Epithelial cell of esophagus (primary cell): ENCODE results near the gene FAM210A.

ENCODE experiments used
- DNase-seq: peaks from one replicate; pipeline ENCODE4 v3.0.0; 2010; ENCODE audit warnings: low read depth
- H3K4me3 ChIP-seq: 2 replicates; pipeline ENCODE4 v1.5.1; 2011; ENCODE audit warnings: mild to moderate bottlenecking, low read length, control low read depth
- TF ChIP-seq, protein P1 (sequence below): IDR thresholded peaks from 2 replicates; pipeline ENCODE4 v1.5.1; 2011; ENCODE audit warnings: low read depth, mild to moderate bottlenecking, low read length, control low read depth, inconsistent platforms; ENCODE audit not compliant: insufficient read depth; ENCODE audit errors: missing control alignments

The FAM210A gene

DNA sequence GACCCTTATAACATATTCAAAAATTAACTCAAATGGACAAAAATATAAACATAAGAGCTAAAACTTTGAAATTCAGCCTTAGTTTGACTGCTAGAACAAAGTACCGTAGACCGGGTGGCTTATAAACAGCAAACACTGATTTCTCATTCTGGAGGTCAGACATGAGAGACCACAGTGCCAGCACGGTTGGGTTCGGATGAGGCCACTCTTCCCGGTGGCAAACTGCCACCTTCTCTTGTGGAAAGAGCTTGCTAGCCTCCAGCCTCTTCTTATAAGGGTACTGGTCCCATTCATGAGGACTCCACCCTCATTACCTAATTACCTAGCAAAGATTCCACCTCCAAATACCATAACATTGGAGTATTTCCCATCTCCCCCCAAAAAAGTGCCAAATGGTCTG is 91.3 kb downstream of the FAM210A start:
- DNase-seq, result no peak
- TF ChIP-seq, protein P1, sequence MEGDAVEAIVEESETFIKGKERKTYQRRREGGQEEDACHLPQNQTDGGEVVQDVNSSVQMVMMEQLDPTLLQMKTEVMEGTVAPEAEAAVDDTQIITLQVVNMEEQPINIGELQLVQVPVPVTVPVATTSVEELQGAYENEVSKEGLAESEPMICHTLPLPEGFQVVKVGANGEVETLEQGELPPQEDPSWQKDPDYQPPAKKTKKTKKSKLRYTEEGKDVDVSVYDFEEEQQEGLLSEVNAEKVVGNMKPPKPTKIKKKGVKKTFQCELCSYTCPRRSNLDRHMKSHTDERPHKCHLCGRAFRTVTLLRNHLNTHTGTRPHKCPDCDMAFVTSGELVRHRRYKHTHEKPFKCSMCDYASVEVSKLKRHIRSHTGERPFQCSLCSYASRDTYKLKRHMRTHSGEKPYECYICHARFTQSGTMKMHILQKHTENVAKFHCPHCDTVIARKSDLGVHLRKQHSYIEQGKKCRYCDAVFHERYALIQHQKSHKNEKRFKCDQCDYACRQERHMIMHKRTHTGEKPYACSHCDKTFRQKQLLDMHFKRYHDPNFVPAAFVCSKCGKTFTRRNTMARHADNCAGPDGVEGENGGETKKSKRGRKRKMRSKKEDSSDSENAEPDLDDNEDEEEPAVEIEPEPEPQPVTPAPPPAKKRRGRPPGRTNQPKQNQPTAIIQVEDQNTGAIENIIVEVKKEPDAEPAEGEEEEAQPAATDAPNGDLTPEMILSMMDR, result no peak
- no peak overlapping the region for H3K4me3 ChIP-seq

DNA sequence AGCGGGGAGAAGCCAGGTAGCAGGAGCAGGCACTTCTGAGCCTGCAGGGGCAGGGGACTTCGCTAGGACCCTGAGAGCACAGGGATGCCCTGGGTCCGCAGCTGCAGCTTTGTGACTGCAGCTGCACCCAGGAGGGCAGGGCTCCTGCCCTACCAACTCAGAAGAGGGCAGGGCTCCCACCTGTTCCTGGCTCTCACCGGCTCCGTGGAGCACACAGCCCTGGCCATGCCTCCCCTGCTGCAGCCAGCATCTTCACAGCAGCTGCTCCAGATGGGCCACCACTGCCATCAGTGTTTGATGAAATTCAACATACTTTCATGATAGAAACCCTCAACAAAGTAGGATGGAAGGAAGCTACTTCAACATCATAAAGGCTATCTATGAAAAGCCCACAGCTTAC is 92.7 kb downstream of the FAM210A start:
- no peak overlapping the region for H3K4me3 ChIP-seq
- DNase-seq, result no peak
- TF ChIP-seq, protein P1, result no peak

DNA sequence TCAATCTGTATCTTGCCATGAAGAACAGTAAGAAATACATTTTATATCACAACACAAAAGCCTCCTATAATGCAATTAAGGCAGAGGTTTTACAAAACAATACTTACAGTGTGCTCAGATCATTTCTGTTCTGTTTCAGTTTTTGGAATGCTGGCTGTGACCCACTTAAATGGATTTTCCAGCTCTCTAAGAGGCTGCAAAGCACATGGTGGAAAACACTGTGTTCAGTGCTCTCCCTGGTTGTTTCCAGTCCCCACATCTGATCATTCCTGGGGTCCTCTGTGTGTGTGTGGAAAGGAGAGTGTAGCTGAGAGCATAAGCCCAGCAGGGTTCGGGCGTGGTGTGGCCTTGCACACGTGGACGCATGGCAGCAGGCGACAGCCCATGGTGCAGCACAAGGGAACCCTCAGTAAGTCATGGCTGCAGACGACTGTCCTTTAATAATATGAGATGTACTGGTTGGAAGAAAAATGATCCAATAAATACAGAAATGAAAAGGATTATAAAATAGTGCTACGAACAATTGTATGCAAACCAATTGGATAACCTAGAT is 95.6 kb downstream of the FAM210A start:
- H3K4me3 ChIP-seq, result no peak overlapping the region
- no peak for DNase-seq
- TF ChIP-seq, protein P1, result no peak

- DNase-seq, result peak; percentile 38
- no peak overlapping the region for H3K4me3 ChIP-seq
- TF ChIP-seq, protein P1, result peak; percentile 67
Observed at GRCh38 chr18:13629841-13630715, 96.3 kb downstream of the FAM210A start.

- DNase-seq, result no peak
- TF ChIP-seq, protein P1, result no peak
- H3K4me3 ChIP-seq, result no peak overlapping the region
Observed at GRCh38 chr18:13628211-13628610, 98.1 kb downstream of the FAM210A start.

- DNase-seq, result no peak
- H3K4me3 ChIP-seq, result no peak overlapping the region
- TF ChIP-seq, protein P1, result no peak
Observed at GRCh38 chr18:13627639-13628038, 98.7 kb downstream of the FAM210A start.
